Measurements from ENCODE around the gene ATM.

ATM gene

GRCh38 chr11:108222574-108223347 is at the start of gene ATM, which contains the start of gene NPAT:
Gene ATM (plus strand): TSS chr11:108223067. CDS start chr11:108227625, 4,558 bp downstream.
Gene NPAT (minus strand): TSS chr11:108222638. CDS start chr11:108222536, 102 bp downstream.
- peak within 1 kb of the TSS; percentile 77 to 95 for H3K4me3 ChIP-seq (ENCODE audit: low read depth in 1 of 2, low read length in 2 of 2)
- H3K27ac ChIP-seq (ENCODE audit: low read length): peak within 1 kb of the TSS; percentile 100
- H3K4me1 ChIP-seq (ENCODE audit: control insufficient read depth in 1 of 2, insufficient read depth in 2 of 2, low read length in 2 of 2): peaks cover 9 to 24% of the 10 kb centered on the region in 2 donors
- H3K36me3 ChIP-seq (ENCODE audit: control insufficient read depth in 1 of 2, insufficient read depth in 2 of 2, low read length in 2 of 2): peaks cover 0 to 7% of the 10 kb centered on the region in 2 donors
- no peaks in the 10 kb centered on the region for H3K9me3 ChIP-seq (ENCODE audit: control insufficient read depth in 1 of 2, low read length in 2 of 2)
- no peaks in the 10 kb centered on the region for H3K27me3 ChIP-seq (ENCODE audit: low read depth, low read length)

GRCh38 chr11:108177570-108177969 is 45.3 kb upstream of the ATM start:
- no peak overlapping the region for H3K4me3 ChIP-seq (ENCODE audit: low read depth in 1 of 2, low read length in 2 of 2)
- H3K36me3 ChIP-seq (ENCODE audit: control insufficient read depth in 1 of 2, insufficient read depth in 2 of 2, low read length in 2 of 2): peaks cover 24 to 61% of the 10 kb centered on the region in 2 donors
- no peaks in the 10 kb centered on the region for H3K4me1 ChIP-seq (ENCODE audit: control insufficient read depth in 1 of 2, insufficient read depth in 2 of 2, low read length in 2 of 2)
- no peaks in the 10 kb centered on the region for H3K9me3 ChIP-seq (ENCODE audit: control insufficient read depth in 1 of 2, low read length in 2 of 2)
- no peaks in the 10 kb centered on the region for H3K27me3 ChIP-seq (ENCODE audit: low read depth, low read length)
- H3K27ac ChIP-seq (ENCODE audit: low read length): no peak overlapping the region

GRCh38 chr11:108193725-108194124 is 29.1 kb upstream of the ATM start:
- no peak overlapping the region for H3K27ac ChIP-seq (ENCODE audit: low read length)
- peaks cover 0 to under 1% of the 10 kb centered on the region in 2 donors for H3K4me1 ChIP-seq (ENCODE audit: control insufficient read depth in 1 of 2, insufficient read depth in 2 of 2, low read length in 2 of 2)
- no peaks in the 10 kb centered on the region for H3K27me3 ChIP-seq (ENCODE audit: low read depth, low read length)
- H3K36me3 ChIP-seq (ENCODE audit: control insufficient read depth in 1 of 2, insufficient read depth in 2 of 2, low read length in 2 of 2): peaks cover 20 to 46% of the 10 kb centered on the region in 2 donors
- H3K9me3 ChIP-seq (ENCODE audit: control insufficient read depth in 1 of 2, low read length in 2 of 2): no peaks in the 10 kb centered on the region
- H3K4me3 ChIP-seq (ENCODE audit: low read depth in 1 of 2, low read length in 2 of 2): no peak overlapping the region

- H3K4me1 ChIP-seq (ENCODE audit: control insufficient read depth in 1 of 2, insufficient read depth in 2 of 2, low read length in 2 of 2): peaks cover 0 to 3% of the 10 kb centered on the region in 2 donors
- no peak overlapping the region for H3K27ac ChIP-seq (ENCODE audit: low read length)
- H3K9me3 ChIP-seq (ENCODE audit: control insufficient read depth in 1 of 2, low read length in 2 of 2): no peaks in the 10 kb centered on the region
- no peak overlapping the region for H3K4me3 ChIP-seq (ENCODE audit: low read depth in 1 of 2, low read length in 2 of 2)
- peaks cover 4 to 24% of the 10 kb centered on the region in 2 donors for H3K36me3 ChIP-seq (ENCODE audit: control insufficient read depth in 1 of 2, insufficient read depth in 2 of 2, low read length in 2 of 2)
- H3K27me3 ChIP-seq (ENCODE audit: low read depth, low read length): no peaks in the 10 kb centered on the region
Measured at GRCh38 chr11:108196901-108197300, 26.0 kb upstream of the ATM start.

GRCh38 chr11:108197351-108197750 is 25.5 kb upstream of the ATM start:
- H3K4me1 ChIP-seq (ENCODE audit: control insufficient read depth in 1 of 2, insufficient read depth in 2 of 2, low read length in 2 of 2): peaks cover 0 to 3% of the 10 kb centered on the region in 2 donors
- no peak overlapping the region for H3K4me3 ChIP-seq (ENCODE audit: low read depth in 1 of 2, low read length in 2 of 2)
- peaks cover 4 to 20% of the 10 kb centered on the region in 2 donors for H3K36me3 ChIP-seq (ENCODE audit: control insufficient read depth in 1 of 2, insufficient read depth in 2 of 2, low read length in 2 of 2)
- H3K27ac ChIP-seq (ENCODE audit: low read length): no peak overlapping the region
- no peaks in the 10 kb centered on the region for H3K9me3 ChIP-seq (ENCODE audit: control insufficient read depth in 1 of 2, low read length in 2 of 2)
- H3K27me3 ChIP-seq (ENCODE audit: low read depth, low read length): no peaks in the 10 kb centered on the region

GRCh38 chr11:108198833-108199232 is 24.0 kb upstream of the ATM start:
- Histone ChIP-seq H3K27me3 (ENCODE audit: low read depth, low read length) (no peaks in the 10 kb centered on the region), H3K27ac (ENCODE audit: low read length) (no peak overlapping the region), H3K4me3 (ENCODE audit: low read depth in 1 of 2, low read length in 2 of 2) (no peak overlapping the region), H3K9me3 (ENCODE audit: control insufficient read depth in 1 of 2, low read length in 2 of 2) (no peaks in the 10 kb centered on the region), H3K36me3 (ENCODE audit: control insufficient read depth in 1 of 2, insufficient read depth in 2 of 2, low read length in 2 of 2) (peaks cover 4 to 18% of the 10 kb centered on the region in 2 donors), H3K4me1 (ENCODE audit: control insufficient read depth in 1 of 2, insufficient read depth in 2 of 2, low read length in 2 of 2) (peaks cover 0 to 3% of the 10 kb centered on the region in 2 donors)

GRCh38 chr11:108199446-108200321 is 23.2 kb upstream of the ATM start:
- Histone ChIP-seq H3K36me3 (ENCODE audit: control insufficient read depth in 1 of 2, insufficient read depth in 2 of 2, low read length in 2 of 2) (peaks cover 4 to 14% of the 10 kb centered on the region in 2 donors), H3K4me1 (ENCODE audit: control insufficient read depth in 1 of 2, insufficient read depth in 2 of 2, low read length in 2 of 2) (peaks cover 0 to 3% of the 10 kb centered on the region in 2 donors), H3K4me3 (ENCODE audit: low read depth in 1 of 2, low read length in 2 of 2) (no peak overlapping the region), H3K27me3 (ENCODE audit: low read depth, low read length) (no peaks in the 10 kb centered on the region), H3K9me3 (ENCODE audit: control insufficient read depth in 1 of 2, low read length in 2 of 2) (no peaks in the 10 kb centered on the region), H3K27ac (ENCODE audit: low read length) (no peak overlapping the region)

GRCh38 chr11:108203075-108203474 is 19.8 kb upstream of the ATM start:
- H3K4me1 ChIP-seq (ENCODE audit: control insufficient read depth in 1 of 2, insufficient read depth in 2 of 2, low read length in 2 of 2): peaks cover 0 to 3% of the 10 kb centered on the region in 2 donors
- no peaks in the 10 kb centered on the region for H3K9me3 ChIP-seq (ENCODE audit: control insufficient read depth in 1 of 2, low read length in 2 of 2)
- no peak overlapping the region for H3K27ac ChIP-seq (ENCODE audit: low read length)
- no peak overlapping the region for H3K4me3 ChIP-seq (ENCODE audit: low read depth in 1 of 2, low read length in 2 of 2)
- H3K36me3 ChIP-seq (ENCODE audit: control insufficient read depth in 1 of 2, insufficient read depth in 2 of 2, low read length in 2 of 2): peaks cover 16 to 21% of the 10 kb centered on the region in 2 donors
- H3K27me3 ChIP-seq (ENCODE audit: low read depth, low read length): no peaks in the 10 kb centered on the region

- H3K9me3 ChIP-seq (ENCODE audit: control insufficient read depth in 1 of 2, low read length in 2 of 2): no peaks in the 10 kb centered on the region
- no peaks in the 10 kb centered on the region for H3K4me1 ChIP-seq (ENCODE audit: control insufficient read depth in 1 of 2, insufficient read depth in 2 of 2, low read length in 2 of 2)
- no peaks in the 10 kb centered on the region for H3K27me3 ChIP-seq (ENCODE audit: low read depth, low read length)
- peaks cover 17 to 26% of the 10 kb centered on the region in 2 donors for H3K36me3 ChIP-seq (ENCODE audit: control insufficient read depth in 1 of 2, insufficient read depth in 2 of 2, low read length in 2 of 2)
- no peak overlapping the region for H3K4me3 ChIP-seq (ENCODE audit: low read depth in 1 of 2, low read length in 2 of 2)
- no peak overlapping the region for H3K27ac ChIP-seq (ENCODE audit: low read length)
Measured at GRCh38 chr11:108204376-108204775, 18.5 kb upstream of the ATM start.

GRCh38 chr11:108204929-108205499 is 17.9 kb upstream of the ATM start:
- Histone ChIP-seq H3K27ac (ENCODE audit: low read length) (no peak overlapping the region), H3K9me3 (ENCODE audit: control insufficient read depth in 1 of 2, low read length in 2 of 2) (no peaks in the 10 kb centered on the region), H3K4me1 (ENCODE audit: control insufficient read depth in 1 of 2, insufficient read depth in 2 of 2, low read length in 2 of 2) (no peaks in the 10 kb centered on the region), H3K36me3 (ENCODE audit: control insufficient read depth in 1 of 2, insufficient read depth in 2 of 2, low read length in 2 of 2) (peaks cover 17 to 26% of the 10 kb centered on the region in 2 donors), H3K4me3 (ENCODE audit: low read depth in 1 of 2, low read length in 2 of 2) (no peak overlapping the region), H3K27me3 (ENCODE audit: low read depth, low read length) (no peaks in the 10 kb centered on the region)

GRCh38 chr11:108206171-108206570 is 16.7 kb upstream of the ATM start:
- no peaks in the 10 kb centered on the region for H3K27me3 ChIP-seq (ENCODE audit: low read depth, low read length)
- no peaks in the 10 kb centered on the region for H3K4me1 ChIP-seq (ENCODE audit: control insufficient read depth in 1 of 2, insufficient read depth in 2 of 2, low read length in 2 of 2)
- no peak overlapping the region for H3K27ac ChIP-seq (ENCODE audit: low read length)
- H3K9me3 ChIP-seq (ENCODE audit: control insufficient read depth in 1 of 2, low read length in 2 of 2): no peaks in the 10 kb centered on the region
- peaks cover 17 to 34% of the 10 kb centered on the region in 2 donors for H3K36me3 ChIP-seq (ENCODE audit: control insufficient read depth in 1 of 2, insufficient read depth in 2 of 2, low read length in 2 of 2)
- H3K4me3 ChIP-seq (ENCODE audit: low read depth in 1 of 2, low read length in 2 of 2): no peak overlapping the region

All from muscle layer of duodenum (tissue), 2 donors.